ENCODE data around the gene SULT1A1.

The SULT1A1 gene

DNA sequence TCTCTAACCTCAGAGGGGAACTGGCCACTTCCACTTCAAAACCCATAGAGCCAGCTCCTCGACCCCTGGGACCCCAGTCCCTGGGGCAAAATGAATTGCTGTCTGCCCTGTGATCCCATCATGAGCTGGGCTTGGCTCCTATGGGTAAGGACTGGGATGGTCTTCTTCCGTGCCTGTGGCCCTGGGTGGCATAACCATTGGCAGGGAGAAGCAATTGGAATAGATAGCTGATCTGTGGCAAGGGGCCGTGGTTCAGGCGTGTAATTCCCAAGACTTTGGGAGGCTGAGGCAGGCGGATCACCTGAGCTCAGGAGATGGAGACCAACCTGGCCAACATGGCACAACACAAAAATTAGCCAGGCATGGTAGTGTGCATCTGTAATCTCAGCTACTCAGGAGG lies 17.3 kb downstream of the SULT1A1 start:
- TF ChIP-seq CTCF (IDR thresholded peaks at IDR 0.05; ENCODE audit: low read depth, low read length), result no peak
- peaks cover 22% of the 10 kb centered on the region for H3K36me3 ChIP-seq
- no peaks in the 10 kb centered on the region for H3K9me3 ChIP-seq (ENCODE audit: severe bottlenecking)
- no peak for DNase-seq
- no peak overlapping the region for H3K4me3 ChIP-seq (ENCODE audit: low read depth, low read length)
- no peaks in the 10 kb centered on the region for H3K27me3 ChIP-seq (ENCODE audit: insufficient read depth, low read depth, severe bottlenecking)
- H3K27ac ChIP-seq, result no peak overlapping the region

DNA sequence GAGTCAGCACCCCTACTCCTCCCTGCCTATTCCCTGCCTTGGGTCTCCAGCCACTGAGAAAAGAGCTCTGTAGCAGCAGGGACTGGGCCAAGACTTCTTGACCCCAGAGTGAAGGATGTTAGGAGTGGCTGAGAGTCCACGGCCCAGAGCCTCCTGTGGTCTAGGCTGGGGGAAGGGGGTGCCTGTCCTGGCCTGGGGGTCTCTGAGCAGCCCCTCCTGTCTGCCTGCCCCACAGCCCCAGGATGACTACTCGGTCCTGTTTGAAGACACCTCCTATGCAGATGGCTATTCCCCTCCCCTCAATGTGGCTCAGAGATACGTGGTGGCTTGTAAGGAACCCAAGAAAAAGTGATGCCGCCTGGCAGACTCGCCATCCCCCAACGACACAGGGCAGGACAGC lies 18.5 kb downstream of the SULT1A1 start:
- H3K27ac ChIP-seq, result no peak overlapping the region
- DNase-seq, result no peak
- H3K27me3 ChIP-seq (ENCODE audit: insufficient read depth, low read depth, severe bottlenecking), result no peaks in the 10 kb centered on the region
- H3K36me3 ChIP-seq, result peaks cover 22% of the 10 kb centered on the region
- H3K4me3 ChIP-seq (ENCODE audit: low read depth, low read length), result no peak overlapping the region
- H3K9me3 ChIP-seq (ENCODE audit: severe bottlenecking), result no peaks in the 10 kb centered on the region
- TF ChIP-seq CTCF (IDR thresholded peaks at IDR 0.05; ENCODE audit: low read depth, low read length), result no peak

DNA sequence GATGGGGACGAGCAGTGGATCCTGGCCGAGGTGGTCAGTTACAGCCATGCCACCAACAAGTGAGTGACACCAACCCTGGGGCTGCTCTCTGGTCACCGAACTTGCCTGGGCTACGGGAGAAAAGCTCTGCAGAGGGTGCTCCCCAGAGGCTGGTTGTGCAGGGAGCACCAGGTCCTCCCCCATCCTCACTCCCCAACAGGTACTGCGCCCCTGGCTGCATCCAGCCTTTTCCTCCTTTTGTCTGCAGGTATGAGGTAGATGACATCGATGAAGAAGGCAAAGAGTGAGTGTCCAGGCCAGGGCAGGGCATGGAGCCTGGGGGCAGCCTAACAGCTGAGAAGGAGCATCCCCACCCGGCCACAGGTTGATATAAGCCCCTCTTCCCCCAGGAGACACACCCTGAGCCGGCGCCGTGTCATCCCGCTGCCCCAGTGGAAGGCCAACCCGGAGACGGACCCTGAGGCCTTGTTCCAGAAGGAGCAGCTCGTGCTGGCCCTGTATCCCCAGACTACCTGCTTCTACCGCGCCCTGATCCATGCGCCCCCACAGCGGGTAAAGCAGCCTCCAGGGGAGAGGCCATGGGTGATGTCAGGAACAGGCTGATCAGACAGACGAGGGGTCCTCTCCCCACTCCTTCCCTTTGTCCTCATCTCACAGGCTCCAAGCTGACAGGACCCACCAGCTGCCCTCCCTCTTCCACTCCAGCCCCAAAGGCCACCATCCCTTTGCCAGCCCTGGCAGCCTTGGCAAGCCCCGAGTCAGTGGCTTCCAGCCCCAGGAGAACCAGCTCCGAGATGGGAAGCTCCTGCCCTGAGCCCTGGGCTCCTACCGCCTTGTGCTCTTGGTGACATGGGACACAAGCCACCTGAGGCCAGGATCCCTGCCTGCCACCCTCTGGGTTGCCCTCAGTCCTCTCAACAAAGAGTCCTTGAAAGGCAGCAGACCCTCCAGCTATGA lies 19.2 kb downstream of the SULT1A1 start:
- H3K4me3 ChIP-seq (ENCODE audit: low read depth, low read length), result no peak overlapping the region
- H3K9me3 ChIP-seq (ENCODE audit: severe bottlenecking), result no peaks in the 10 kb centered on the region
- H3K36me3 ChIP-seq, result peaks cover 26% of the 10 kb centered on the region
- no peak overlapping the region for H3K27ac ChIP-seq
- no peaks in the 10 kb centered on the region for H3K27me3 ChIP-seq (ENCODE audit: insufficient read depth, low read depth, severe bottlenecking)
- DNase-seq, result no peak
- no peak for TF ChIP-seq CTCF (IDR thresholded peaks at IDR 0.05; ENCODE audit: low read depth, low read length)

DNA sequence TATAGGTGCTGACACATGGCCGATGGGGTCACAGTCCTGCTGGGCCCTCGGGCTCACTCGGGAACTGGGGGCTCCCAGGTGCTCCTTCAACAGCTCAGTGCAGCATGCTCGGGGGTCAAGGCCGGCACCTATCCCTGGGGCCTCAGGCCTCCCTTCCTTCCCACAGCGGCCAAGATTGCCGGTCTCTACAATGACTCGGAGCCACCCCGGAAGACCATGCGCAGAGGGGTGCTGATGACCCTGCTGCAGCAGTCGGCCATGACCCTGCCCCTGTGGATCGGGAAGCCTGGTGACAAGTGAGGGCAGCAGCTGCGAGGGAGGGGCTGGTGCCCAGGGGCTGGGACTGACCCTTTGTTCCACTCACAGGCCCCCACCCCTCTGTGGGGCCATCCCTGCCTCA lies 19.9 kb downstream of the SULT1A1 start:
- H3K27me3 ChIP-seq (ENCODE audit: insufficient read depth, low read depth, severe bottlenecking), result no peaks in the 10 kb centered on the region
- peaks cover 33% of the 10 kb centered on the region for H3K36me3 ChIP-seq
- no peak overlapping the region for H3K4me3 ChIP-seq (ENCODE audit: low read depth, low read length)
- no peaks in the 10 kb centered on the region for H3K9me3 ChIP-seq (ENCODE audit: severe bottlenecking)
- DNase-seq, result no peak
- no peak for TF ChIP-seq CTCF (IDR thresholded peaks at IDR 0.05; ENCODE audit: low read depth, low read length)
- H3K27ac ChIP-seq, result no peak overlapping the region

DNA sequence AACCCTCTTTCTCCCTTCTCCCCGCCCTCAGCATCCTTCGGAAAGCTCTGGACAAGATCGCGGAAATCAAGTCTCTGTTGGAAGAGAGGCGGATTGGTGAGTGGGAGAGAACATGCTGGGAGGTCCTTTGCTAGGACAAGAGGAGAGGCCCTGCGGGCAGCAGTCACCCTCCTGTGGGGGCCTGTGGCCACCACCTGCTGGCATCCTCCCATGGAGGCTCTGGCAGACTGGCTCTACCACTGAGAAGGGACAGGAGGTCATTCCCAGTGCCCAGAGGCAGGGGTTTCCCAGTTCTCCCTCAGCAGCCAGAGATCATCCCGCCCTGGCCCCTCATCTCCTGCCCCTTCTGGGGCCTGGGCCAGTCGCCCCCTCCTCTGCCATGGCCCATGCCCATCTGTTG lies 20.8 kb downstream of the SULT1A1 start:
- no peaks in the 10 kb centered on the region for H3K27me3 ChIP-seq (ENCODE audit: insufficient read depth, low read depth, severe bottlenecking)
- TF ChIP-seq CTCF (IDR thresholded peaks at IDR 0.05; ENCODE audit: low read depth, low read length), result no peak
- no peak overlapping the region for H3K4me3 ChIP-seq (ENCODE audit: low read depth, low read length)
- no peak for DNase-seq
- H3K27ac ChIP-seq, result no peak overlapping the region
- peaks cover 39% of the 10 kb centered on the region for H3K36me3 ChIP-seq
- no peaks in the 10 kb centered on the region for H3K9me3 ChIP-seq (ENCODE audit: severe bottlenecking)
